ENCODE results near the gene ATP12A.
"Not testable (repeated sequence)": the region's sequence is repeated elsewhere in the genome, so short reads cannot be mapped to it uniquely, and the experiment has no call there.

ATP12A gene

GRCh38 chr13:24692561-24692960, 12.4 kb downstream of the ATP12A start:
- DNase-seq: no peak

GRCh38 chr13:24693862-24694471, 13.8 kb downstream of the ATP12A start:
- no peak for DNase-seq

GRCh38 chr13:24694907-24695306, 14.7 kb downstream of the ATP12A start:
- DNase-seq: no peak

- no peak for DNase-seq
Observed at GRCh38 chr13:24698686-24699085, 18.5 kb downstream of the ATP12A start.

GRCh38 chr13:24699541-24699940, 19.3 kb downstream of the ATP12A start:
- no peak for DNase-seq

- DNase-seq: no peak
Observed at GRCh38 chr13:24700539-24700938, 20.3 kb downstream of the ATP12A start.

- no peak for DNase-seq
Observed at GRCh38 chr13:24706886-24707585, 26.8 kb downstream of the ATP12A start.

- DNase-seq: no peak
Observed at GRCh38 chr13:24709186-24709913, 29.1 kb downstream of the ATP12A start.

GRCh38 chr13:24713022-24713421, 32.8 kb downstream of the ATP12A start:
- no peak for DNase-seq

GRCh38 chr13:24716011-24716410, 35.8 kb downstream of the ATP12A start:
- DNase-seq: no peak

GRCh38 chr13:24716446-24716845, 36.2 kb downstream of the ATP12A start:
- no peak for DNase-seq

GRCh38 chr13:24717217-24717616, 37.0 kb downstream of the ATP12A start:
- no peak for DNase-seq

GRCh38 chr13:24718192-24718965, 38.2 kb downstream of the ATP12A start:
- DNase-seq: no peak

- DNase-seq: no peak
Observed at GRCh38 chr13:24719139-24719538, 38.9 kb downstream of the ATP12A start.

- no peak for DNase-seq
Observed at GRCh38 chr13:24723206-24723605, 43.0 kb downstream of the ATP12A start.

GRCh38 chr13:24724714-24725113, 44.5 kb downstream of the ATP12A start:
- DNase-seq: no peak

- DNase-seq: no peak
Observed at GRCh38 chr13:24725379-24725778, 45.2 kb downstream of the ATP12A start.

GRCh38 chr13:24727731-24728601, 47.8 kb downstream of the ATP12A start:
- DNase-seq: no peak

GRCh38 chr13:24730873-24731567, 50.8 kb downstream of the ATP12A start:
- not testable (repeated sequence) for DNase-seq

- DNase-seq: no peak
Observed at GRCh38 chr13:24734950-24735349, 54.7 kb downstream of the ATP12A start.

GRCh38 chr13:24737042-24737441, 56.8 kb downstream of the ATP12A start:
- DNase-seq: no peak
